HG02852 (cell line): ENCODE results near the gene RPL22.

Experiments used
- ATAC-seq: cut with Tn5 transposase; IDR thresholded peaks from one replicate; pipeline ENCODE4 v1.9.1; 2021; ENCODE audit warnings: mild to moderate bottlenecking, moderate library complexity; ENCODE audit not compliant: unreplicated experiment

The RPL22 gene

GRCh38 chr1:6175411-6175828, 24.0 kb downstream of the RPL22 start:
- ATAC-seq: no peak

GRCh38 chr1:6174621-6175410, 24.6 kb downstream of the RPL22 start:
- no peak for ATAC-seq

GRCh38 chr1:6172549-6172948, 26.8 kb downstream of the RPL22 start:
- no peak for ATAC-seq

GRCh38 chr1:6171548-6172124, 27.8 kb downstream of the RPL22 start:
- no peak for ATAC-seq

GRCh38 chr1:6170742-6171201, 28.6 kb downstream of the RPL22 start:
- ATAC-seq: no peak

- no peak for ATAC-seq
Measured at GRCh38 chr1:6170116-6170741, 29.2 kb downstream of the RPL22 start.

GRCh38 chr1:6168947-6169586, 30.3 kb downstream of the RPL22 start:
- no peak for ATAC-seq

GRCh38 chr1:6167391-6168303, 31.7 kb downstream of the RPL22 start:
- ATAC-seq: no peak

GRCh38 chr1:6166655-6167390, 32.6 kb downstream of the RPL22 start:
- ATAC-seq: no peak

- ATAC-seq: no peak
Measured at GRCh38 chr1:6166221-6166620, 33.2 kb downstream of the RPL22 start.

GRCh38 chr1:6165441-6165985, 33.9 kb downstream of the RPL22 start:
- ATAC-seq: no peak

- ATAC-seq: no peak
Measured at GRCh38 chr1:6165027-6165426, 34.4 kb downstream of the RPL22 start.

GRCh38 chr1:6163973-6164617, 35.3 kb downstream of the RPL22 start:
- ATAC-seq: no peak

- no peak for ATAC-seq
Measured at GRCh38 chr1:6163191-6163972, 36.0 kb downstream of the RPL22 start.

GRCh38 chr1:6162773-6163172, 36.6 kb downstream of the RPL22 start:
- no peak for ATAC-seq

GRCh38 chr1:6162341-6162740, 37.1 kb downstream of the RPL22 start:
- no peak for ATAC-seq

GRCh38 chr1:6158181-6158580, 41.2 kb downstream of the RPL22 start:
- ATAC-seq: no peak

- no peak for ATAC-seq
Measured at GRCh38 chr1:6157528-6158174, 41.7 kb downstream of the RPL22 start.
